ENCODE data around the gene PRIM2. TPM values are rescaled to one million over a fixed set of nuclear protein-coding genes. Genes with fewer than 3 reads are reported as not detected.
"Not testable (repeated sequence)": the region's sequence is repeated elsewhere in the genome, so short reads cannot be mapped to it uniquely, and the experiment has no call there.

Gene PRIM2
- total and polyA plus RNA-seq, 2 of the 4 experiments (the other 2 are of a cell fraction): 11.8 to 37.5 TPM

- H3K9ac ChIP-seq (ENCODE audit: low read depth, low read length); H3K4ac ChIP-seq (ENCODE audit: low read depth, low read length); H2BK15ac ChIP-seq (ENCODE audit: low read depth, low read length); H3K18ac ChIP-seq (ENCODE audit: low read depth, low read length); H2AFZ ChIP-seq (replicated peaks; ENCODE audit: low read length, poor library complexity); BruUV-seq (replicated peaks); H2BK5ac ChIP-seq (ENCODE audit: low read depth, low read length, poor library complexity, severe bottlenecking); H4K91ac ChIP-seq (ENCODE audit: insufficient read depth, low read depth, low read length); CTCF ChIA-PET; H2AK5ac ChIP-seq (ENCODE audit: low read depth, low read length); H3K4me1 ChIP-seq (ENCODE audit: control insufficient read depth, insufficient read depth, low read length); H3K9me1 ChIP-seq (ENCODE audit: insufficient read depth, low read length); dilution Hi-C loops (cut with HindIII; ENCODE audit: low sequenced_read_pairs, unreplicated experiment); intact Hi-C loops (cut with micrococcal nuclease); H2BK20ac ChIP-seq (ENCODE audit: low read depth, low read length); H3K36me3 ChIP-seq (ENCODE audit: control insufficient read depth, insufficient read depth, low read length); H3K56ac ChIP-seq (ENCODE audit: extremely low read depth, insufficient read depth, low read length); H3K4me2 ChIP-seq (ENCODE audit: low read depth, low read length); H3K27me3 ChIP-seq (ENCODE audit: control insufficient read depth, insufficient read depth, low read length); DNase-seq; H3K27ac ChIP-seq (ENCODE audit: insufficient read depth, low read length); ATAC-seq (ENCODE audit: low read depth); H2BK120ac ChIP-seq (ENCODE audit: low read depth, low read length); POLR2A ChIA-PET (ENCODE audit: unreplicated experiment); H4K5ac ChIP-seq (ENCODE audit: low read depth, low read length); H3K9me3 ChIP-seq (ENCODE audit: control insufficient read depth, insufficient read depth, low read length); in situ Hi-C loops (cut with MboI; ENCODE audit: low sequenced_read_pairs); H3K79me1 ChIP-seq (ENCODE audit: low read depth in 1 of 2, low read length in 2 of 2); H3K23ac ChIP-seq (ENCODE audit: low read depth, low read length); H3K4me3 ChIP-seq (ENCODE audit: insufficient read depth, low read depth, low read length); H3K14ac ChIP-seq (replicated peaks; ENCODE audit: low read depth, low read length); H2AK9ac ChIP-seq (replicated peaks; ENCODE audit: low read depth, low read length, poor library complexity); H4K20me1 ChIP-seq (ENCODE audit: insufficient read depth, low read length): not testable (repeated sequence)
- 0 out of 4 replicates have a peak overlapping the region, but pooled peaks of 1 of the 2 experiments have one; percentile 2 for H4K8ac ChIP-seq (ENCODE audit: low read depth in 2 of 2, low read length in 2 of 2)
- WGBS, 2 experiments (ENCODE audit: extremely low coverage in 2 of 2, insufficient read length in 1 of 2): no CpG with 5 or more reads among the region's 3 CpGs
These were observed 288.9 kb downstream of the PRIM2 start for GRCh38 chr6:57606331-57606730.

- H2AK5ac ChIP-seq (ENCODE audit: low read depth, low read length); H2BK20ac ChIP-seq (ENCODE audit: low read depth, low read length); BruUV-seq (replicated peaks); H4K8ac ChIP-seq (ENCODE audit: low read depth in 2 of 2, low read length in 2 of 2); H3K56ac ChIP-seq (ENCODE audit: extremely low read depth, insufficient read depth, low read length); CTCF ChIA-PET; H3K4ac ChIP-seq (ENCODE audit: low read depth, low read length); H3K36me3 ChIP-seq (ENCODE audit: control insufficient read depth, insufficient read depth, low read length); H3K27ac ChIP-seq (ENCODE audit: insufficient read depth, low read length); H2BK5ac ChIP-seq (ENCODE audit: low read depth, low read length, poor library complexity, severe bottlenecking); H3K9me3 ChIP-seq (ENCODE audit: control insufficient read depth, insufficient read depth, low read length); H2BK15ac ChIP-seq (ENCODE audit: low read depth, low read length); H2AFZ ChIP-seq (replicated peaks; ENCODE audit: low read length, poor library complexity); H4K5ac ChIP-seq (ENCODE audit: low read depth, low read length); H3K79me1 ChIP-seq (ENCODE audit: low read depth in 1 of 2, low read length in 2 of 2); H3K9ac ChIP-seq (ENCODE audit: low read depth, low read length); H3K4me2 ChIP-seq (ENCODE audit: low read depth, low read length); H2AK9ac ChIP-seq (replicated peaks; ENCODE audit: low read depth, low read length, poor library complexity); in situ Hi-C loops (cut with MboI; ENCODE audit: low sequenced_read_pairs); H3K18ac ChIP-seq (ENCODE audit: low read depth, low read length); H3K14ac ChIP-seq (replicated peaks; ENCODE audit: low read depth, low read length); POLR2A ChIA-PET (ENCODE audit: unreplicated experiment); H4K91ac ChIP-seq (ENCODE audit: insufficient read depth, low read depth, low read length); H3K23ac ChIP-seq (ENCODE audit: low read depth, low read length); H3K4me3 ChIP-seq (ENCODE audit: insufficient read depth, low read depth, low read length); dilution Hi-C loops (cut with HindIII; ENCODE audit: low sequenced_read_pairs, unreplicated experiment); H3K9me1 ChIP-seq (ENCODE audit: insufficient read depth, low read length); intact Hi-C loops (cut with micrococcal nuclease); H3K4me1 ChIP-seq (ENCODE audit: control insufficient read depth, insufficient read depth, low read length); DNase-seq; H4K20me1 ChIP-seq (ENCODE audit: insufficient read depth, low read length); ATAC-seq (ENCODE audit: low read depth); H2BK120ac ChIP-seq (ENCODE audit: low read depth, low read length); H3K27me3 ChIP-seq (ENCODE audit: control insufficient read depth, insufficient read depth, low read length): not testable (repeated sequence)
- WGBS, 2 experiments (ENCODE audit: extremely low coverage in 2 of 2, insufficient read length in 1 of 2): no CpG with 5 or more reads among the region's 2 CpGs
These were observed 293.2 kb downstream of the PRIM2 start for GRCh38 chr6:57610612-57611011.

All from IMR-90 (cell line).